ENCODE data around the gene TAS1R3. TPM values are rescaled to one million over a fixed set of nuclear protein-coding genes. Genes with fewer than 3 reads are reported as not detected.
A peak's percentile ranks its signal among the peaks of the same experiment; 100 is the strongest.

TAS1R3 gene
- total RNA-seq, 1 donor from 2014 or later, result 0.50 TPM

DNA sequence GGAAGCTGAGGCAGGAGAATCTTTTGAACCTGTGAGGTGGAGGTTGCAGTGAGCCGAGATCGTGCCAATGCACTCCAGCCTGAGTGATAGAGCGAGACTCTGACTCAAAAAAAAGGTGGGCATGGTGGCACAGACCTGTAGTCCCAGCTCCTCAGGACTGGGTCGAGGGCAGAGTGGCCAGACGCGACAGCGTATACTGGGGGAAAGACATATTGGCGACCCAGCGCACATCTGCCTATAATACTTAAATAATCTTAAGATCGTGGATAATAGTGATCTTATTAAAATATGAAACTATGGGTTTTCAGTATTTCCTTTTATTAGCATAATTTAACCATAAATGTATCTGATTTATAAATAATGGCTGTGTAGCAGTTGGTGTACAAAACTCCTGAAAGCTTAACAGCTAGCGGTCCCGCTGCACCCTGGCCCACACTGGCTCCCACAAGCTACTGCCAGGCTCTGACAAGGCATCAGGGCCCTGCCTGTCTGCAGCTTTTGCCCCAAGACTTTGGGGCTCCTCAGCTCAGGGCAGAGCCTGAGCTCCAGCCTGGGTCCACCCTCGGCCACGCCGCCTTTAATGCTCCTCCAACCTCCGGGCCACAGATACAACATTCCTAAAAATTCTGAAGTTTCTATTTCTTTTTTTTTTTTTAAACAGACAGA is 46.6 kb downstream of the TAS1R3 start:
- H3K27ac ChIP-seq (ENCODE audit: low read depth, low read length), result no peak overlapping the region
- H3K27ac Mint-ChIP-seq (ENCODE audit: unreplicated experiment), result peak overlapping the region; percentile 18
- no peaks in the 10 kb centered on the region for H3K9me3 ChIP-seq (ENCODE audit: insufficient read depth, low read depth, low read length)
- peaks cover 12% of the 10 kb centered on the region for H3K4me1 ChIP-seq (ENCODE audit: insufficient read depth, low read length)
- H3K4me2 ChIP-seq (ENCODE audit: low read length), result no peak overlapping the region
- H4K20me1 ChIP-seq (ENCODE audit: insufficient read depth, low read length), result peaks cover 25% of the 10 kb centered on the region
- no peaks in the 10 kb centered on the region for H3K27me3 Mint-ChIP-seq (ENCODE audit: low read depth, unreplicated experiment)
- no peak overlapping the region for H3K4me3 Mint-ChIP-seq (ENCODE audit: unreplicated experiment)
- peaks cover 2% of the 10 kb centered on the region for H3K36me3 Mint-ChIP-seq (ENCODE audit: low read depth, unreplicated experiment)
- H3K9me3 Mint-ChIP-seq (ENCODE audit: unreplicated experiment), result no peaks in the 10 kb centered on the region
- no peak for DNase-seq (ENCODE audit: low read depth)
- no peak overlapping the region for H2AFZ ChIP-seq (ENCODE audit: low read depth, low read length)
- H3K4me3 ChIP-seq (ENCODE audit: insufficient read depth, low read depth, low read length), result no peak overlapping the region
- H3K79me2 ChIP-seq (ENCODE audit: insufficient read depth, low read length), result peaks cover 34% of the 10 kb centered on the region
- H3K27me3 ChIP-seq (ENCODE audit: insufficient read depth, low read length), result no peaks in the 10 kb centered on the region
- H3K4me1 Mint-ChIP-seq (ENCODE audit: low read depth, unreplicated experiment), result peaks cover 8% of the 10 kb centered on the region
- peaks cover 3% of the 10 kb centered on the region for H3K36me3 ChIP-seq (ENCODE audit: insufficient read depth, low read length)
- no peak overlapping the region for H3K9ac ChIP-seq (ENCODE audit: low read length)
- TF ChIP-seq, protein P1, sequence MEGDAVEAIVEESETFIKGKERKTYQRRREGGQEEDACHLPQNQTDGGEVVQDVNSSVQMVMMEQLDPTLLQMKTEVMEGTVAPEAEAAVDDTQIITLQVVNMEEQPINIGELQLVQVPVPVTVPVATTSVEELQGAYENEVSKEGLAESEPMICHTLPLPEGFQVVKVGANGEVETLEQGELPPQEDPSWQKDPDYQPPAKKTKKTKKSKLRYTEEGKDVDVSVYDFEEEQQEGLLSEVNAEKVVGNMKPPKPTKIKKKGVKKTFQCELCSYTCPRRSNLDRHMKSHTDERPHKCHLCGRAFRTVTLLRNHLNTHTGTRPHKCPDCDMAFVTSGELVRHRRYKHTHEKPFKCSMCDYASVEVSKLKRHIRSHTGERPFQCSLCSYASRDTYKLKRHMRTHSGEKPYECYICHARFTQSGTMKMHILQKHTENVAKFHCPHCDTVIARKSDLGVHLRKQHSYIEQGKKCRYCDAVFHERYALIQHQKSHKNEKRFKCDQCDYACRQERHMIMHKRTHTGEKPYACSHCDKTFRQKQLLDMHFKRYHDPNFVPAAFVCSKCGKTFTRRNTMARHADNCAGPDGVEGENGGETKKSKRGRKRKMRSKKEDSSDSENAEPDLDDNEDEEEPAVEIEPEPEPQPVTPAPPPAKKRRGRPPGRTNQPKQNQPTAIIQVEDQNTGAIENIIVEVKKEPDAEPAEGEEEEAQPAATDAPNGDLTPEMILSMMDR (IDR thresholded peaks at IDR 0.05; ENCODE audit: insufficient read depth, low read depth, low read length), result no peak
- TF ChIP-seq EZH2 (IDR thresholded peaks at IDR 0.05; ENCODE audit: insufficient read depth, low read length), result no peak
- no peak for FAIRE-seq

DNA sequence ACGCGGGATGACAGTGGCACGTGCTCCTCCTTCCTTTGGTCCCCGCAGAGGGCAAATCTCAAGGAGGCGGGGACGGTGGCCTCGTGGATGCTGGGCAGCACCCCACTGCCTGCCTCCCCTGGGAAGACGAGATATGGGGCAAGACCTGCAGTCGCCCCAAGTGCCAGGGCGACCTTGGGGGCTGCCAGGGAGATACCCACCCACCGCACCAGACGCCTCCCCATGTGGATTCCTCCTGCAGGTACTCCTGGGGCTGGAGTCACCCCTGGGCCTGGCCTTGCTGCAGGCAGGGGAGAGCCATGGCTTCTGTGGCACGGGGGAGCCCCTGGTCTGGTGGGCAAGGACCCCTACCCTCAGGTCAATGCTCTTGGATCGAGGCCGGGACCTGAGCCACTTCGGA is 49.8 kb downstream of the TAS1R3 start:
- Mint-ChIP-seq H3K4me3 (ENCODE audit: unreplicated experiment) (no peak overlapping the region), H3K27me3 (ENCODE audit: low read depth, unreplicated experiment) (no peaks in the 10 kb centered on the region), H3K27ac (ENCODE audit: unreplicated experiment) (no peak overlapping the region), H3K9me3 (ENCODE audit: unreplicated experiment) (no peaks in the 10 kb centered on the region), H3K36me3 (ENCODE audit: low read depth, unreplicated experiment) (peaks cover 5% of the 10 kb centered on the region), H3K4me1 (ENCODE audit: low read depth, unreplicated experiment) (no peaks in the 10 kb centered on the region)
- Histone ChIP-seq H3K36me3 (ENCODE audit: insufficient read depth, low read length) (peaks cover 4% of the 10 kb centered on the region), H4K20me1 (ENCODE audit: insufficient read depth, low read length) (peaks cover 20% of the 10 kb centered on the region), H3K27ac (ENCODE audit: low read depth, low read length) (no peak overlapping the region), H3K4me3 (ENCODE audit: insufficient read depth, low read depth, low read length) (no peak overlapping the region), H3K9ac (ENCODE audit: low read length) (no peak overlapping the region), H3K79me2 (ENCODE audit: insufficient read depth, low read length) (peaks cover 19% of the 10 kb centered on the region), H3K4me1 (ENCODE audit: insufficient read depth, low read length) (peaks cover 3% of the 10 kb centered on the region), H2AFZ (ENCODE audit: low read depth, low read length) (no peak overlapping the region), H3K4me2 (ENCODE audit: low read length) (no peak overlapping the region), H3K9me3 (ENCODE audit: insufficient read depth, low read depth, low read length) (no peaks in the 10 kb centered on the region), H3K27me3 (ENCODE audit: insufficient read depth, low read length) (no peaks in the 10 kb centered on the region)
- FAIRE-seq (no peak), DNase-seq (ENCODE audit: low read depth) (no peak)
- TF ChIP-seq EZH2 (IDR thresholded peaks at IDR 0.05; ENCODE audit: insufficient read depth, low read length), result no peak
- TF ChIP-seq, protein P1 (IDR thresholded peaks at IDR 0.05; ENCODE audit: insufficient read depth, low read depth, low read length), result no peak

DNA sequence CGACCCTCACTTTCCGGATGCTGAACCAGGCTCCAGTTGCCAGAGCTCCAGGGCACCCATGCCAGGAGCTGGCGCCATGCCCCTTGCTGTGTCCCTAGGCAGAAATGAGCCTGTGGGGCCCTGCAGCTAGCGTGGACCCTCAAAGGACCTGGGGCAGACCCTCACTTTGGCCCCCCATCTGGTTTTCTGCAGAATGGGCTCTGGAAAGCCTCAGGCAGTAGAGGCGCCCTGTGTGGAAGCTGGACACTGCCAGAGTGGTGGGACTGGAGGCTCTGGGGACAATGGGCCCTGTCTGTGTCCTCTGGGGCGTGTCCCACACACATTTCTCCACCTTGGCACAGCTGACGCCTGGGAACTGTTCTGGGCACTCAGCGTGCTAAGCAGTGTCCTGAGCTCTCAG is 50.2 kb downstream of the TAS1R3 start:
- H3K36me3 Mint-ChIP-seq (ENCODE audit: low read depth, unreplicated experiment), result peaks cover 6% of the 10 kb centered on the region
- DNase-seq (ENCODE audit: low read depth), result no peak
- no peak overlapping the region for H3K27ac Mint-ChIP-seq (ENCODE audit: unreplicated experiment)
- Histone ChIP-seq H3K27me3 (ENCODE audit: insufficient read depth, low read length) (no peaks in the 10 kb centered on the region), H3K4me2 (ENCODE audit: low read length) (no peak overlapping the region), H4K20me1 (ENCODE audit: insufficient read depth, low read length) (peaks cover 24% of the 10 kb centered on the region), H3K9me3 (ENCODE audit: insufficient read depth, low read depth, low read length) (no peaks in the 10 kb centered on the region), H3K27ac (ENCODE audit: low read depth, low read length) (no peak overlapping the region), H3K79me2 (ENCODE audit: insufficient read depth, low read length) (peaks cover 20% of the 10 kb centered on the region), H3K36me3 (ENCODE audit: insufficient read depth, low read length) (peaks cover 8% of the 10 kb centered on the region), H3K4me1 (ENCODE audit: insufficient read depth, low read length) (no peaks in the 10 kb centered on the region), H3K4me3 (ENCODE audit: insufficient read depth, low read depth, low read length) (no peak overlapping the region), H3K9ac (ENCODE audit: low read length) (no peak overlapping the region), H2AFZ (ENCODE audit: low read depth, low read length) (no peak overlapping the region)
- TF ChIP-seq, protein P1 (IDR thresholded peaks at IDR 0.05; ENCODE audit: insufficient read depth, low read depth, low read length), result no peak
- TF ChIP-seq EZH2 (IDR thresholded peaks at IDR 0.05; ENCODE audit: insufficient read depth, low read length), result no peak
- H3K4me3 Mint-ChIP-seq (ENCODE audit: unreplicated experiment), result no peak overlapping the region
- no peaks in the 10 kb centered on the region for H3K4me1 Mint-ChIP-seq (ENCODE audit: low read depth, unreplicated experiment)
- H3K27me3 Mint-ChIP-seq (ENCODE audit: low read depth, unreplicated experiment), result no peaks in the 10 kb centered on the region
- no peak for FAIRE-seq
- H3K9me3 Mint-ChIP-seq (ENCODE audit: unreplicated experiment), result no peaks in the 10 kb centered on the region

Measured in astrocyte (in vitro differentiated cells and primary cell).